K562 (cell line): ENCODE results near the gene ARHGAP23. TPM values are rescaled to one million over a fixed set of nuclear protein-coding genes. Genes with fewer than 3 reads are reported as not detected.

Source experiments
- ARID3B ChIP-seq: fragments of 250-450 bp; sonication (Bioruptor Pico); IDR thresholded peaks from 2 replicates; pipeline ENCODE4 v1.4.0; 2020; ENCODE audit warnings: borderline replicate concordance
- DIDO1 ChIP-seq: fragments of 450-650 bp; IDR thresholded peaks from 2 replicates; pipeline ENCODE4 v1.6.1; 2016; ENCODE audit warnings: low read depth, missing biosample characterization, missing genetic modification characterization
- DLX4 ChIP-seq: fragments of 250-450 bp; sonication (Bioruptor Pico); IDR thresholded peaks from 2 replicates; pipeline ENCODE4 v1.6.1; 2021; ENCODE audit warnings: mild to moderate bottlenecking
- E4F1 ChIP-seq: fragments of 250-450 bp; sonication (Bioruptor Pico); IDR thresholded peaks from 2 replicates; pipeline ENCODE4 v1.5.0; 2021; ENCODE audit warnings: mild to moderate bottlenecking, borderline replicate concordance
- ZNF764 ChIP-seq: fragments of 250-450 bp; sonication (Bioruptor Pico); IDR thresholded peaks from 2 replicates; pipeline ENCODE4 v1.4.0; 2020; ENCODE audit warnings: low read depth, mild to moderate bottlenecking, moderate library complexity
- polyA plus RNA-seq, 8 experiments: library from polyadenylated mRNA; depleted of rRNA in 4 of 8; stranded (reverse) in 5 of 8; unstranded in 3 of 8; fragments of >200 nt; fragmentation: Nextera tagmentation in 2 of 8; fragmentation: Illumina TruSeq in 1 of 8; extraction: Ambion mirVana in 2 of 8; extraction: Trizol in 1 of 8; gene quantifications; 2 replicates each; pipeline versions ENCODE4 v1.2.1 to v1.2.3, GENCODE V29; 2011 to 2014; ENCODE audit warnings: inconsistent platforms in 1 of 8, missing spikeins in 1 of 8
- total RNA-seq, 7 experiments: library from RNA; depleted of rRNA in 6 of 7; stranded (reverse); fragments of >200 nt in 6 of 7; fragmentation: Illumina TruSeq in 2 of 7; extraction: Trizol in 2 of 7; gene quantifications; 2 replicates each; pipeline versions ENCODE4 v1.2.1 to v1.2.3, GENCODE V29; 2011 to 2021; ENCODE audit warnings: low replicate concordance in 1 of 7

ARHGAP23 gene
- total and polyA plus RNA-seq, 9 of the 15 experiments (the other 6 are each of a cell fraction or from before 2014, with no cell fraction given), result 0.01 to 2.7 (median 0.70) TPM

GRCh38 chr17:38429476-38430100 lies 1.3 kb downstream of the ARHGAP23 start (continued):
- TF ChIP-seq ARID3B (no peak), DIDO1 (no peak), E4F1 (CRISPR knock-in tag) (no peak), ZNF764 (CRISPR knock-in tag) (no peak), DLX4 (no peak)
